HG02798 (cell line): ENCODE data around the gene C11orf71.

Source experiments
- ATAC-seq: cut with Tn5 transposase; IDR thresholded peaks from one replicate; pipeline ENCODE4 v1.9.1; 2021; ENCODE audit warnings: mild to moderate bottlenecking; ENCODE audit not compliant: unreplicated experiment, poor library complexity

Gene C11orf71

GRCh38 chr11:114362958-114363357 lies 37.4 kb downstream of the C11orf71 start:
- ATAC-seq: no peak

DNA sequence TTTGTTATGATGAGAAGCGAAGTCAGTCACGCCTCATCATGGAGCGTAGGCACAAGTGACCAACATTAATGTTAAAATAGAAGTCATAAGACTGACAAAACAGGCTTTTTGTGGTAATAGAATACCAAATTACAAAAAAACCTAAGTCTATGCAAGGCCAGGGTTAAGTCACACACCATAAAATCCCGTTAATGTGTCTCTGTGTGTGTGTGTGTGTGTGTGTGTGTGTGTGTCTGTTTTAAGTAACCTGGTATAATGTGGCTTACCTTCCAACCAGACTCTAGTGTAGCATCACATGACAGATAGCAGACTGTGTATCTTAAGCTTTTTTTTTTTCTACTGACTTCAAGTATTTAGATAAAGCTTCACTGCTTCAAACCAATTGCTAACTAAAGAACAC lies 38.0 kb downstream of the C11orf71 start:
- ATAC-seq: no peak

DNA sequence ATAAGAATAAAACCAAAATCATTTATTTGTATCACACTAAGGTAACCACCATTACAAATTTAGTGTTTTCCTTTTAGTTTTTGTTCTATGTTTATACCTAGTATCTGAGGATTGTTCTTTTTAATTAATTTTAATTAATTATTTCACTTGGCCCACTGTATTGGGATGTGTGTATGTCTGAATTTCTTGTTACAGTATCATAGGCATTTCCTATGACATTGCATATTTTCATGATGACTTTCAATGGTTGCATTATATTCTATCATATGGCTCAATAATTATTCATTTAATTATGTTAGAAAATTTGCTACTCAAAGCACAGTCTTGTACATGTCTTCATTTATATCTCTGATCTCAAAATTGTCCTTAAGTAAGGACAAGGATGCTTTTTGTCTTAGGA lies 41.0 kb downstream of the C11orf71 start:
- no peak for ATAC-seq

- ATAC-seq: no peak
These were observed 41.6 kb downstream of the C11orf71 start for GRCh38 chr11:114358716-114359115.

DNA sequence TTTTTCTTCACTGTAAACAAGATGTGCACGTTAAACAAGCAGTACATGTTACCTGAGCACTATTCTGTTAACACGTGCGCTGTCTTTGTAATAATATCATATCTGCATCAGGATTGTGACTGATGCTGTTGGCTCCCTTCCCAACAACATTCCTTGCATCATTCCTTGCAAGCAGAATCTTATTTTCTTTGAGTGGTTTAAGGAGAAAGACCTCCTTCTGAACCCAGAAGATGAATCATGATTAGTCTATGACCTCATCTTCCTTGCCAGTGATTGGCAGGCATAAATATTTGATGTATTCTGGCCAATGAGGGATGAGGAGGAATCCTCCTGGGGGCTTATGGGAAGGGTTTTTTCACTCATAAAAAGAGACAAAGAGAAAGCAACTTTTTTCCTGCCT lies 46.2 kb downstream of the C11orf71 start:
- no peak for ATAC-seq

DNA sequence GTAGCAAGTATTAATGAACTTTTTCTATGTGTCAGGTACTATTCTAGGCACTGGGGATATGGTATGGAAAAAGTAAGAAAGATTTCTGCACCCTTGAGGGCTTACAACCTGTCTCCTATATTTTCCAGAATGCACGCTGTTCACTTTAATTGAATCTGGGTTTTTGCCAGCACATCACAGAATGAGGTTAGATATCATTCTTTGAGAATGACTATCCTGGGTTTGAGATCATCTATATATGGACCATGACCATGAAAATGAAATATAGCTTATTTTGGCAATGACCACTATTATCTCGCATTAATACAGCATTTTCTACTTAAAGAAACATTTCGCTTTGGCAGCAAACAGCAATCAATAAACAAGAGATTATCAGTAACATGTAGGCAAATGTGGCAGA lies 46.9 kb downstream of the C11orf71 start:
- no peak for ATAC-seq

DNA sequence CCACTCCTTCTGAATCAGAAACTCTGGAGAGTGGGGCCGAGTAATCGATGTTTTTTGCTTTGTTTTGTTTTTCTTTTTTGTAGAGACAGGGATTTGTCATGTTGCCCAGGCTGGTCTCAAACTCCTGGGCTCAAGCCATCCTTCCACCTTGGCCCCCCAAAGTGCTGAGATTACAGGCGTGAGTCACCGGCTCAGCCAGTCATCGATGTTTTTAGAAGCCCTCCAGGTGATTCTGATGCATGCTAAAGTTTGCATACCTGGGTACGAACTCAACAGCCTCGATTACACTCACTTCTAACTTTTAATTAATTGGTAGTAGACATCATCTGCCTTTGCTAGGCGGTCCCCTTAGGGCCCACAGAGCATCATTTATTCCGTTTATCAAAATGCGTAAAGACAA lies 50.3 kb downstream of the C11orf71 start:
- ATAC-seq: no peak
